ENCODE data around the gene ERN1. TPM values are rescaled to one million over a fixed set of nuclear protein-coding genes. Genes with fewer than 3 reads are reported as not detected.
A peak's percentile ranks its signal among the peaks of the same experiment; 100 is the strongest.

The ERN1 gene
- total and polyA plus RNA-seq, 2 of the 13 experiments (the other 11 are each of a cell fraction or from before 2014, with no cell fraction given) = 6.0 to 12.7 TPM

- TF ChIP-seq ZNF703 (CRISPR knock-in tag; IDR thresholded peaks at IDR 0.05; ENCODE audit: borderline replicate concordance) (no peak), IKZF5 (CRISPR knock-in tag; IDR thresholded peaks at IDR 0.05) (peak; percentile 86; the same call in 1 of the 2 replicates), NFYC (CRISPR knock-in tag; IDR thresholded peaks at IDR 0.05) (peak; percentile 33; the same call in 1 of the 2 replicates), ZNF792 (CRISPR knock-in tag; IDR thresholded peaks at IDR 0.05) (peak; percentile 72; the same call in 1 of the 2 replicates), ZNF275 (CRISPR knock-in tag; IDR thresholded peaks at IDR 0.05; ENCODE audit: borderline replicate concordance) (no peak), POLR2G (IDR thresholded peaks at IDR 0.05; ENCODE audit: low read depth, low read length) (no peak), GATAD1 (CRISPR knock-in tag; IDR thresholded peaks at IDR 0.05) (no peak), KLF9 (CRISPR knock-in tag; IDR thresholded peaks at IDR 0.05; ENCODE audit: low read depth) (no peak), ZNF713 (CRISPR knock-in tag; IDR thresholded peaks at IDR 0.05) (no peak), ZBTB37 (CRISPR knock-in tag; IDR thresholded peaks at IDR 0.05) (no peak), ZNF572 (CRISPR knock-in tag; IDR thresholded peaks at IDR 0.05) (no peak), HES4 (CRISPR knock-in tag; IDR thresholded peaks at IDR 0.05; ENCODE audit: borderline replicate concordance) (no peak), ZNF800 (CRISPR knock-in tag; IDR thresholded peaks at IDR 0.05) (no peak), ZNF678 (CRISPR knock-in tag; IDR thresholded peaks at IDR 0.05) (no peak), ZNF773 (CRISPR knock-in tag; IDR thresholded peaks at IDR 0.05; ENCODE audit: borderline replicate concordance) (no peak), ZNF784 (CRISPR knock-in tag; IDR thresholded peaks at IDR 0.05; ENCODE audit: borderline replicate concordance) (no peak), NFIC (IDR thresholded peaks at IDR 0.05; ENCODE audit: low read length) (no peak), LRRFIP1 (CRISPR knock-in tag; conservative IDR thresholded peaks at IDR 0.05) (no peak; the same call in 1 of the 2 replicates), RFX1 (IDR thresholded peaks at IDR 0.05) (no peak), JUND (CRISPR knock-in tag; IDR thresholded peaks at IDR 0.05) (no peak), FOSL2 (CRISPR knock-in tag; IDR thresholded peaks at IDR 0.05) (peak; percentile 34; the same call in 1 of the 2 replicates)
Observed at GRCh38 chr17:64025732-64026294, 104.1 kb downstream of the ERN1 start (continued).

Data from HepG2 (cell line).